Memory B cell (primary cell): ENCODE data around the gene NXPH3.

Experiments used
- ATAC-seq: fragments of 150-1000 bp; cut with Tn5 transposase; 2 replicates; pipeline ENCODE4 v1.10.0; 2021; ENCODE audit warnings: low read depth, mild to moderate bottlenecking, moderate library complexity
- DNase-seq, 2 donors: peaks; one replicate each; pipeline ENCODE4 v3.0.0; 2022; ENCODE audit warnings: low spot score in 2 of 2
- H3K27ac Mint-ChIP-seq: one replicate; pipeline ENCODE4 v1.8.0; 2022; ENCODE audit warnings: mild to moderate bottlenecking, moderate library complexity, mixed read lengths
- H3K27me3 Mint-ChIP-seq: one replicate; pipeline ENCODE4 v1.8.0; 2022; ENCODE audit warnings: mixed read lengths
- H3K36me3 Mint-ChIP-seq: one replicate; pipeline ENCODE4 v1.8.0; 2022; ENCODE audit warnings: mild to moderate bottlenecking, mixed read lengths
- H3K4me1 Mint-ChIP-seq: one replicate; pipeline ENCODE4 v1.8.0; 2022; ENCODE audit warnings: mixed read lengths
- H3K4me3 Mint-ChIP-seq: one replicate; pipeline ENCODE4 v1.8.0; 2022; ENCODE audit warnings: mild to moderate bottlenecking, moderate library complexity, mixed read lengths
- H3K9me3 Mint-ChIP-seq: one replicate; pipeline ENCODE4 v1.8.0; 2022; ENCODE audit warnings: mixed read lengths

The NXPH3 gene

DNA sequence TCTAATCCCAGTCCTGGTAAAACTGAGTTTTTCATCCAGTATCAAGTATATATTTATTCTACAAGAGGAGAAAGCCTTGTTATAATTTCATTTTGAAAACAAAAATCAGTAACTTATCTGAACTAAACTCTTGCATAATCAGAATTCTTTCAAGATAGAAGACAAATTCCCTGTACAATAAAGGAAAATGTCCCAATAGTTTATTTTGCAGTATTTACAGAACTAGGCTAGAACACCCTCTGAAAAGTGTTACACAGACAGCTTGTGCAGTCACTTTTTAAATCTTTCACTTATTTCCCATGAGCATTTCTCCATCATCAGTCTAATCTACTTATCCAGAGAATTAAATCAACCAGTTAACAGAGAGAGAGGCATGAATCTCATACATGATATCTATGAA, 53.8 kb downstream of the NXPH3 start:
- no peaks in the 10 kb centered on the region for H3K9me3 Mint-ChIP-seq
- H3K4me1 Mint-ChIP-seq = peaks cover 10% of the 10 kb centered on the region
- ATAC-seq (no peak), DNase-seq (no peak)
- H3K27me3 Mint-ChIP-seq = no peaks in the 10 kb centered on the region
- H3K27ac Mint-ChIP-seq = no peak overlapping the region
- H3K4me3 Mint-ChIP-seq = no peak overlapping the region
- H3K36me3 Mint-ChIP-seq = peaks cover 5% of the 10 kb centered on the region

GRCh38 chr17:49630113-49630900, 54.6 kb downstream of the NXPH3 start:
- Mint-ChIP-seq H3K4me1 (peaks cover 10% of the 10 kb centered on the region), H3K27ac (no peak overlapping the region)
- no peak for ATAC-seq

DNA sequence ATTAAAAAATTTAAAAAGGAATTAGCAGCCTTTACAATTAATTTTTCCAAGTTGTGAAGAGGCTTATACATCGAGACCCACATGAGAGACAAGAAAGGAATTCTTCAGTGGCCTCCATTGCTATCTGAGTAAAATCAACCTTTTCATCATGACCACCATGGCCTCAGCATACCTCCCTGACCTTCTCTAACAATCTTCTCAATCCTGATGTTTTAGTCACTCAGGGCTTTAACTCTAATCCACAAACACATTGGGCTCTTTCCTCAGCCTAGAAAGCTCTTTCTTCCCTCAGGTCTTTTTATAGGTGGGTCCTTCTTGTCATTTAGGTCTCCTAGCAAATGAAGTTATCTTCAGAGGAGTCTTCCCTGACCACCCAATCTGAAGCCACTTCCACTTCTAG, 55.8 kb downstream of the NXPH3 start:
- Mint-ChIP-seq H3K27me3 (no peaks in the 10 kb centered on the region), H3K27ac (no peak overlapping the region), H3K9me3 (no peaks in the 10 kb centered on the region), H3K4me1 (peaks cover 10% of the 10 kb centered on the region), H3K36me3 (peaks cover 5% of the 10 kb centered on the region), H3K4me3 (no peak overlapping the region)
- ATAC-seq (no peak), DNase-seq (no peak)

More at GRCh38 chr17:49630113-49630900, 54.6 kb downstream of the NXPH3 start:
- Mint-ChIP-seq H3K9me3 (no peaks in the 10 kb centered on the region), H3K27me3 (no peaks in the 10 kb centered on the region), H3K4me3 (no peak overlapping the region), H3K36me3 (peaks cover 5% of the 10 kb centered on the region)
- DNase-seq = no peak
